Mesenteric fat pad (tissue), 1 donor: ENCODE measurements around the gene MRNIP. TPM values are rescaled to one million over a fixed set of nuclear protein-coding genes. Genes with fewer than 3 reads are reported as not detected.
"Not testable (repeated sequence)": the region's sequence is repeated elsewhere in the genome, so short reads cannot be mapped to it uniquely, and the experiment has no call there.

Experiments
- DNase-seq: peaks from one replicate; pipeline ENCODE4 v3.0.0-alpha.2; 2020; ENCODE audit warnings: low spot score
- total RNA-seq: library from RNA; stranded (reverse); fragmentation: NEBNext Ultra II Directional; extraction: Animal tissue kit (Norgen Biotek cat#: 25700); gene quantifications from one replicate; pipeline ENCODE4 v1.2.1, GENCODE V29; 2021
- donor health status: DM: yes; HTN: yes; CAD: no.

The MRNIP gene
- total RNA-seq, 1 donor from 2014 or later, result 17.3 TPM

- DNase-seq, result no peak
These were observed 5.5 kb downstream of the MRNIP start for GRCh38 chr5:179852993-179853547.

GRCh38 chr5:179841621-179842020, 17.0 kb downstream of the MRNIP start:
- DNase-seq, result no peak

GRCh38 chr5:179840766-179841165, 17.9 kb downstream of the MRNIP start:
- DNase-seq, result no peak

GRCh38 chr5:179840321-179840720, 18.3 kb downstream of the MRNIP start:
- DNase-seq, result no peak

GRCh38 chr5:179839328-179840256, 19.0 kb downstream of the MRNIP start:
- DNase-seq, result no peak

- no peak for DNase-seq
These were observed 21.3 kb downstream of the MRNIP start for GRCh38 chr5:179837076-179838011.

GRCh38 chr5:179836225-179837019, 22.2 kb downstream of the MRNIP start:
- no peak for DNase-seq

- DNase-seq, result not testable (repeated sequence)
These were observed 23.7 kb downstream of the MRNIP start for GRCh38 chr5:179834871-179835270.

- DNase-seq, result no peak
These were observed 24.5 kb downstream of the MRNIP start for GRCh38 chr5:179834120-179834519.

- DNase-seq, result no peak
These were observed 24.9 kb downstream of the MRNIP start for GRCh38 chr5:179833709-179834070.

GRCh38 chr5:179833056-179833708, 25.4 kb downstream of the MRNIP start:
- no peak for DNase-seq

- no peak for DNase-seq
These were observed 26.4 kb downstream of the MRNIP start for GRCh38 chr5:179832039-179832745.

GRCh38 chr5:179830818-179831468, 27.7 kb downstream of the MRNIP start:
- DNase-seq, result no peak

GRCh38 chr5:179829732-179830435, 28.7 kb downstream of the MRNIP start:
- DNase-seq, result no peak

GRCh38 chr5:179828756-179829421, 29.7 kb downstream of the MRNIP start:
- no peak for DNase-seq

- no peak for DNase-seq
These were observed 30.9 kb downstream of the MRNIP start for GRCh38 chr5:179827680-179828079.

- no peak for DNase-seq
These were observed 32.9 kb downstream of the MRNIP start for GRCh38 chr5:179825655-179826182.

GRCh38 chr5:179824745-179825112, 33.9 kb downstream of the MRNIP start:
- DNase-seq, result no peak
